Measurements from ENCODE around the gene PTPRH. TPM values are rescaled to one million over a fixed set of nuclear protein-coding genes. Genes with fewer than 3 reads are reported as not detected.

Gene PTPRH
- polyA plus RNA-seq, 1 of the 3 experiments (the other 2 are of a cell fraction) = 1.1 TPM

- 51% methylated on average over 4 of the region's 9 CpGs for WGBS (ENCODE audit: low lambda C conversion rate)
- H3K9me2 ChIP-seq = no peaks in the 10 kb centered on the region
- CTCF ChIA-PET = interaction anchor here (0.9 to 9.7 kb wide), 2 partner anchors 13 to 275 kb away, joined by 3 to 116 read pairs; no protein-coding TSS in a partner anchor
- H3K79me2 ChIP-seq (ENCODE audit: insufficient read depth) = no peaks in the 10 kb centered on the region
- no peaks in the 10 kb centered on the region for H3F3A ChIP-seq (replicated peaks; ENCODE audit: insufficient read depth)
- H2AFZ ChIP-seq (ENCODE audit: low read depth) = no peak overlapping the region
- no peaks in the 10 kb centered on the region for H4K20me1 ChIP-seq (ENCODE audit: insufficient read depth)
- DNase-seq = peak; percentile 16
- H3K4me2 ChIP-seq = no peak overlapping the region
- TF ChIP-seq NFIC (IDR thresholded peaks at IDR 0.05; ENCODE audit: borderline replicate concordance) (no peak), TEAD4 (IDR thresholded peaks at IDR 0.05; ENCODE audit: borderline replicate concordance, insufficient read depth) (no peak), RXRA (IDR thresholded peaks at IDR 0.05; ENCODE audit: borderline replicate concordance, low read depth) (no peak), ZBTB33 (IDR thresholded peaks at IDR 0.05; ENCODE audit: borderline replicate concordance, low read depth) (no peak), ELF1 (IDR thresholded peaks at IDR 0.05) (no peak), GABPA (IDR thresholded peaks at IDR 0.05; ENCODE audit: low read depth) (no peak), SIN3A (IDR thresholded peaks at IDR 0.05; ENCODE audit: borderline replicate concordance, low read depth, low read length) (no peak), GATA2 (CRISPR knock-in tag; IDR thresholded peaks at IDR 0.05) (no peak)
- H3K9me3 ChIP-seq = no peaks in the 10 kb centered on the region
- H3K27ac ChIP-seq (ENCODE audit: low read depth in 2 of 2, low read length in 1 of 2) = no peak overlapping the region
- H3K27me3 ChIP-seq (ENCODE audit: insufficient read depth) = peaks cover 28% of the 10 kb centered on the region
- no peak overlapping the region for H3K9ac ChIP-seq
- H3K36me3 ChIP-seq (replicated peaks in 1 of 2; ENCODE audit: control insufficient read depth in 1 of 2, insufficient read depth in 2 of 2, low read length in 1 of 2) = no peaks in the 10 kb centered on the region
- H3K4me3 ChIP-seq (ENCODE audit: low read depth in 2 of 2, low read length in 1 of 2) = no peak overlapping the region
- POLR2A ChIA-PET = no interaction called here
- H3K4me1 ChIP-seq (ENCODE audit: control insufficient read depth in 1 of 2, insufficient read depth in 2 of 2, low read depth in 1 of 2, low read length in 1 of 2) = no peaks in the 10 kb centered on the region; a peak in 1 of 4 replicates
Observed at GRCh38 chr19:55147545-55148251, 61.6 kb downstream of the PTPRH start.

GRCh38 chr19:55146705-55147273 lies 62.5 kb downstream of the PTPRH start:
- WGBS (ENCODE audit: low lambda C conversion rate) = 9% methylated on average over 9 of the region's 27 CpGs
- no peak overlapping the region for H3K4me2 ChIP-seq
- no peak overlapping the region for H3K9ac ChIP-seq
- no peaks in the 10 kb centered on the region for H4K20me1 ChIP-seq (ENCODE audit: insufficient read depth)
- peak; percentile 70 for DNase-seq
- H3K36me3 ChIP-seq (replicated peaks in 1 of 2; ENCODE audit: control insufficient read depth in 1 of 2, insufficient read depth in 2 of 2, low read length in 1 of 2) = no peaks in the 10 kb centered on the region
- no peak overlapping the region for H3K27ac ChIP-seq (ENCODE audit: low read depth in 2 of 2, low read length in 1 of 2)
- no peaks in the 10 kb centered on the region; a peak in 1 of 4 replicates for H3K4me1 ChIP-seq (ENCODE audit: control insufficient read depth in 1 of 2, insufficient read depth in 2 of 2, low read depth in 1 of 2, low read length in 1 of 2)
- H3K9me3 ChIP-seq = no peaks in the 10 kb centered on the region
- TF ChIP-seq YY1 (IDR thresholded peaks at IDR 0.05; ENCODE audit: low read depth) = no peak
- no peaks in the 10 kb centered on the region for H3K9me2 ChIP-seq
- H3K79me2 ChIP-seq (ENCODE audit: insufficient read depth) = no peaks in the 10 kb centered on the region
- CTCF ChIA-PET = interaction anchor here (0.7 to 9.7 kb wide), 9 partner anchors 10 to 276 kb away, joined by 3 to 116 read pairs (median 3); no protein-coding TSS in a partner anchor
- H3K27me3 ChIP-seq (ENCODE audit: insufficient read depth) = peaks cover 28% of the 10 kb centered on the region
- POLR2A ChIA-PET = no interaction called here
- H2AFZ ChIP-seq (ENCODE audit: low read depth) = no peak overlapping the region
- no peaks in the 10 kb centered on the region for H3F3A ChIP-seq (replicated peaks; ENCODE audit: insufficient read depth)
- peak overlapping the region; percentile 9 to 24; a peak in 3 of 4 replicates for H3K4me3 ChIP-seq (ENCODE audit: low read depth in 2 of 2, low read length in 1 of 2)

All from SK-N-SH (cell line).